Measurements from ENCODE around the gene EZR. TPM values are rescaled to one million over a fixed set of nuclear protein-coding genes. Genes with fewer than 3 reads are reported as not detected.

Gene EZR
- total and polyA plus RNA-seq, 9 of the 15 experiments (the other 6 are each of a cell fraction or from before 2014, with no cell fraction given): 36.5 to 162 (median 104) TPM

- no peak for TF ChIP-seq SMARCB1 (IDR thresholded peaks at IDR 0.05; ENCODE audit: insufficient read length, low read depth)
- TF ChIP-seq FOSL1 (tag; conservative IDR thresholded peaks at IDR 0.05): peak; percentile 36; the same call in 1 of the 2 replicates
- TF ChIP-seq REST (IDR thresholded peaks at IDR 0.05; ENCODE audit: borderline replicate concordance): no peak
- TF ChIP-seq REST (CRISPR knock-in tag; IDR thresholded peaks at IDR 0.05; ENCODE audit: low read depth): no peak
- TF ChIP-seq CEBPG (CRISPR knock-in tag; IDR thresholded peaks at IDR 0.05): no peak
- TF ChIP-seq CEBPG (tag; conservative IDR thresholded peaks at IDR 0.05 in 1 of 2, IDR thresholded peaks at IDR 0.05 in 1 of 2): 0 out of 4 replicates have a peak, but pooled peaks of 1 of the 2 experiments have one; percentile 3
- TF ChIP-seq SOX6 (IDR thresholded peaks at IDR 0.05): peak; percentile 60
- TF ChIP-seq ID3 (CRISPR knock-in tag; IDR thresholded peaks at IDR 0.05): no peak
- TF ChIP-seq ID3 (tag; IDR thresholded peaks at IDR 0.05): 0 out of 2 replicates have a peak, but pooled peaks have one; percentile 46
- TF ChIP-seq MITF (IDR thresholded peaks at IDR 0.05): no peak
- no peak for TF ChIP-seq BRD9 (IDR thresholded peaks at IDR 0.05; ENCODE audit: low read depth, partially characterized antibody)
- TF ChIP-seq ARID3B (CRISPR knock-in tag; IDR thresholded peaks at IDR 0.05; ENCODE audit: borderline replicate concordance): no peak
- no peak for TF ChIP-seq E2F6 (IDR thresholded peaks at IDR 0.05; ENCODE audit: borderline replicate concordance in 1 of 2, extremely low read depth in 1 of 2, insufficient read depth in 1 of 2, insufficient read length in 1 of 2, low read depth in 1 of 2, low read length in 1 of 2, poor library complexity in 1 of 2, severe bottlenecking in 1 of 2)
- TF ChIP-seq POLR2B (IDR thresholded peaks at IDR 0.05; ENCODE audit: low read depth, partially characterized antibody): no peak
Measured at GRCh38 chr6:158860279-158860865, 41.2 kb upstream of the EZR start (continued).
